Tibial nerve (tissue), 4 donors: ENCODE data around the gene DUOX2. TPM values are rescaled to one million over a fixed set of nuclear protein-coding genes. Genes with fewer than 3 reads are reported as not detected.
"Not testable (repeated sequence)": the region's sequence is repeated elsewhere in the genome, so short reads cannot be mapped to it uniquely, and the experiment has no call there.

ENCODE experiments used
- DNase-seq, 2 donors: peaks; one replicate each; pipeline ENCODE4 v3.0.0-alpha.2; 2019; ENCODE audit warnings: low spot score in 2 of 2
- H3K27ac ChIP-seq, 4 donors: fragments of 200-600 bp; sonication (generic) in 3 of 4; one replicate each; pipeline ENCODE4 v1.5.1; 2017 to 2019; ENCODE audit warnings: mild to moderate bottlenecking in 1 of 4
- H3K27me3 ChIP-seq, 2 donors: fragments of 200-600 bp; sonication (generic) in 1 of 2; one replicate each; pipeline versions ENCODE4 v1.5.1 to v1.6.0; 2017 to 2019
- H3K36me3 ChIP-seq, 3 donors: fragments of 200-600 bp; sonication (generic); one replicate each; pipeline ENCODE4 v1.5.1; 2018 to 2019
- H3K4me1 ChIP-seq, 4 donors: fragments of 200-600 bp; sonication (generic) in 3 of 4; one replicate each; pipeline ENCODE4 v1.5.1; 2017 to 2019
- H3K4me3 ChIP-seq, 4 donors: fragments of 200-600 bp; sonication (generic) in 3 of 4; one replicate each; pipeline ENCODE4 v1.5.1; 2017 to 2019; ENCODE audit warnings: mild to moderate bottlenecking in 1 of 4, moderate library complexity in 1 of 4
- H3K9me3 ChIP-seq, 4 donors: fragments of 200-600 bp; sonication (generic) in 3 of 4; one replicate each; pipeline ENCODE4 v1.5.1; 2017 to 2019
- CTCF ChIP-seq, 5 experiments: fragments of 200-600 bp in 3 of 5; fragments of 450-650 bp in 2 of 5; sonication (generic) in 3 of 5; IDR thresholded peaks; one replicate each; pipeline ENCODE4 v1.5.1; 2016 to 2019; ENCODE audit warnings: antibody characterized with exemption in 5 of 5, mild to moderate bottlenecking in 3 of 5, moderate library complexity in 2 of 5
- EP300 ChIP-seq, 2 donors: sonication (generic); formaldehyde crosslinking; IDR thresholded peaks; one replicate each; pipeline ENCODE4 v1.6.1; 2017; ENCODE audit warnings: antibody characterized with exemption in 2 of 2, mild to moderate bottlenecking in 1 of 2
- POLR2A ChIP-seq, 2 donors: fragments of 450-650 bp; IDR thresholded peaks; one replicate each; pipeline ENCODE4 v1.6.1; 2017; ENCODE audit warnings: antibody characterized with exemption in 2 of 2, mild to moderate bottlenecking in 2 of 2, moderate library complexity in 2 of 2
- WGBS, 2 donors: methylation state at CpG; one replicate each; pipeline ENCODE4 v1.1.5; 2018; 5-methylcytosine and 5-hydroxymethylcytosine counted together
- total RNA-seq, 4 donors: library from RNA; depleted of rRNA; stranded (reverse); fragments of >200 nt; gene quantifications; one replicate each; pipeline ENCODE4 v1.1.0, GENCODE V29; 2016

The DUOX2 gene
- total RNA-seq, 4 donors from 2014 or later: 0.22 to 1.9 (median 0.84) TPM

- H3K27me3 ChIP-seq, H3K36me3 ChIP-seq, H3K4me3 ChIP-seq, DNase-seq, H3K4me1 ChIP-seq, H3K9me3 ChIP-seq, H3K27ac ChIP-seq: not testable (repeated sequence)
- 100% methylated on average over 1 of the region's 9 CpGs; no CpG with 5 or more reads in 1 of the 2 donors for WGBS, 2 donors
Observed at GRCh38 chr15:45075440-45076320, 38.3 kb downstream of the DUOX2 start.

- peaks cover 0 to 20% (median 0%) of the 10 kb centered on the region in 3 donors for H3K36me3 ChIP-seq
- DNase-seq, H3K4me3 ChIP-seq, H3K9me3 ChIP-seq, H3K4me1 ChIP-seq, H3K27me3 ChIP-seq, H3K27ac ChIP-seq: not testable (repeated sequence)
Observed at GRCh38 chr15:45073602-45074001, 40.4 kb downstream of the DUOX2 start.

GRCh38 chr15:45069942-45070360, 44.0 kb downstream of the DUOX2 start:
- WGBS, 2 donors: 86 to 97% methylated on average over 3 to 5 of the region's 6 CpGs
- not testable (repeated sequence) for DNase-seq, H3K4me3 ChIP-seq, H3K9me3 ChIP-seq, H3K27me3 ChIP-seq, H3K27ac ChIP-seq, H3K4me1 ChIP-seq
- H3K36me3 ChIP-seq: peaks cover 0 to 31% (median 0%) of the 10 kb centered on the region in 3 donors

- 88 to 89% methylated on average over 4 of the region's 4 CpGs for WGBS, 2 donors
- peaks cover 0 to 24% (median 0%) of the 10 kb centered on the region in 3 donors for H3K36me3 ChIP-seq
- no peak overlapping the region for H3K4me3 ChIP-seq
- no peaks in the 10 kb centered on the region for H3K27me3 ChIP-seq
- TF ChIP-seq CTCF (IDR thresholded peaks at IDR 0.05) (no peak), POLR2A (IDR thresholded peaks at IDR 0.05) (no peak), EP300 (IDR thresholded peaks at IDR 0.05) (no peak)
- no peak for DNase-seq
- H3K27ac ChIP-seq: no peak overlapping the region
- H3K4me1 ChIP-seq: no peaks in the 10 kb centered on the region
- no peaks in the 10 kb centered on the region for H3K9me3 ChIP-seq
Observed at GRCh38 chr15:45064386-45064785, 49.6 kb downstream of the DUOX2 start.

GRCh38 chr15:45062301-45062700, 51.7 kb downstream of the DUOX2 start:
- peaks cover 0 to 24% (median 0%) of the 10 kb centered on the region in 3 donors for H3K36me3 ChIP-seq
- not testable (repeated sequence) for H3K4me1 ChIP-seq, H3K4me3 ChIP-seq, H3K9me3 ChIP-seq, DNase-seq, H3K27me3 ChIP-seq, H3K27ac ChIP-seq
- 90 to 100% methylated on average over 3 to 4 of the region's 7 CpGs for WGBS, 2 donors

GRCh38 chr15:45058690-45059675, 55.0 kb downstream of the DUOX2 start:
- H3K4me3 ChIP-seq, H3K9me3 ChIP-seq, H3K27me3 ChIP-seq, H3K27ac ChIP-seq, DNase-seq, H3K4me1 ChIP-seq: not testable (repeated sequence)
- H3K36me3 ChIP-seq: peaks cover 0 to 18% (median 0%) of the 10 kb centered on the region in 3 donors
- 78 to 92% methylated on average over 3 of the region's 3 CpGs for WGBS, 2 donors

GRCh38 chr15:45052676-45053075, 61.3 kb downstream of the DUOX2 start:
- not testable (repeated sequence) for H3K4me3 ChIP-seq, DNase-seq, H3K27me3 ChIP-seq, H3K27ac ChIP-seq, H3K4me1 ChIP-seq, H3K9me3 ChIP-seq
- H3K36me3 ChIP-seq: peaks cover 0 to 47% (median 0%) of the 10 kb centered on the region in 3 donors
- whole genome bisulfite sequencing, 2 donors: 92 to 97% methylated on average over 3 of the region's 3 CpGs

- H3K27ac ChIP-seq: no peak overlapping the region
- H3K27me3 ChIP-seq: no peaks in the 10 kb centered on the region
- no peak for DNase-seq
- no peaks in the 10 kb centered on the region for H3K4me1 ChIP-seq
- H3K4me3 ChIP-seq: no peak overlapping the region
- 100% methylated on average over 1 of the region's 1 CpG for WGBS, 2 donors
- H3K36me3 ChIP-seq: peaks cover 0 to 62% (median 0%) of the 10 kb centered on the region in 3 donors
- TF ChIP-seq CTCF (IDR thresholded peaks at IDR 0.05): no peak
- TF ChIP-seq POLR2A (IDR thresholded peaks at IDR 0.05): no peak
- TF ChIP-seq EP300 (IDR thresholded peaks at IDR 0.05): no peak
- H3K9me3 ChIP-seq: no peaks in the 10 kb centered on the region
Observed at GRCh38 chr15:45050587-45050986, 63.4 kb downstream of the DUOX2 start.
